A673 (cell line): ENCODE data around the gene TAL1.

Experiments used
- CTCF ChIP-seq: fragments of 300-800, 200-600 bp; sonication (generic); conservative IDR thresholded peaks from 2 replicates; pipeline ENCODE4 v1.5.1; 2017; ENCODE audit warnings: low read depth, mild to moderate bottlenecking, antibody characterized with exemption, low read length, moderate library complexity, mixed read lengths
- EZH2 ChIP-seq: fragments of 200-600 bp; sonication (generic); IDR thresholded peaks from 2 replicates; pipeline ENCODE4 v1.6.1; 2017; ENCODE audit warnings: borderline replicate concordance, low read depth, mild to moderate bottlenecking, mixed read lengths, antibody characterized with exemption, low read length; ENCODE audit not compliant: poor library complexity, severe bottlenecking

DNA sequence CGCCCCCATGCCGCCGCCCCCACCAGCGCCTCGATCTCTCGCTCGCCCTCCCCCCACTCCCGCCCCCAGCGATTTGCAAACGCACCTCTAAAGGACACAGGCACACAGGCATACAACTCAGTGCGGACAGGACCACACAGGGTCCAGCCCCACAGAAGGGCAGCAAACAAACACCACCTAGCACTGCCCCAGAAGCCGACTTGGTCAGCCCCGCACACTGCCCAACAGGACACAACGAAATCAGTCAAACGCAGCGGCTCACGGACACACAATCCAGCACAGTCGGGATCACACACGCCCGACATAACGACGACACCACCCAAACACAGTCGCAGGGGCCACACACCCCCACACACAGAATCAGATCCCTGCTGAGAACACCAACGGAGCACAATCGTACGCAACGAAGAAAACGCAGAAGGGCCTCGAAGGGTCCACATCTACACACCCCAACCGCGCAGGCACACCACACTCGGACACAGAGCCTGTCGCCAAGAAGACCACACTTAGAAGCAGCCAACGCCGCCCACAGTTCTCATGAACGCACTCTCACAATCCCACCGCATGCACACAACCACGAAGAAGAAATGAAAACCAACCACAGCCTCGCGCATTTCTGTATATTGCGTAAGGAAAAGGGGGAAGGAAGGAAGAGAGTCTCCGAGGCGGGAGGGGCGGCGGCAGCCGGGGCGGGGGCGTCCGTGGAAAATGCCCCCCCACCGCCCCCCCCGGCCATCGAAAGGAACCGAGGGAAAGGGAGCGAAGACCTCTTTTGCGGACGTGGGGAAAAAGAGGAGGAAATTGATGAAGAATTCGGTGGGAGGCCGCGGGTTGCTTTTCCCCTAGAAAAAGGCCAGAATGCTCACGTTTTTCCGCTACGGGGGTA, 481 bp downstream of the TAL1 start:
- no peak for TF ChIP-seq CTCF
- peak; percentile 56 for TF ChIP-seq EZH2
